Measurements from ENCODE around the gene DCAF17.
A peak's percentile ranks its signal among the peaks of the same experiment; 100 is the strongest.
"Not testable (repeated sequence)": the region's sequence is repeated elsewhere in the genome, so short reads cannot be mapped to it uniquely, and the experiment has no call there.

DCAF17 gene

GRCh38 chr2:171515672-171516298 is 81.8 kb downstream of the DCAF17 start:
- DNase-seq: no peak

GRCh38 chr2:171516793-171517192 is 82.8 kb downstream of the DCAF17 start:
- DNase-seq: no peak

- DNase-seq: no peak
These were observed 86.4 kb downstream of the DCAF17 start for GRCh38 chr2:171520471-171520870.

- no peak for DNase-seq
These were observed 87.5 kb downstream of the DCAF17 start for GRCh38 chr2:171521361-171522051.

GRCh38 chr2:171522052-171522787 is 88.2 kb downstream of the DCAF17 start, which contains the start of gene CYBRD1:
Gene CYBRD1 (plus strand): TSS chr2:171522474. CDS start chr2:171522546, 72 bp downstream.
- DNase-seq: no peak

GRCh38 chr2:171522788-171523087 is 88.7 kb downstream of the DCAF17 start:
- DNase-seq: no peak

- DNase-seq: peak; percentile 4
These were observed 89.3 kb downstream of the DCAF17 start for GRCh38 chr2:171523088-171524017.

GRCh38 chr2:171524018-171524401 is 90.0 kb downstream of the DCAF17 start:
- no peak for DNase-seq

- no peak for DNase-seq
These were observed 95.9 kb downstream of the DCAF17 start for GRCh38 chr2:171529914-171530313.

- DNase-seq: no peak
These were observed 96.4 kb downstream of the DCAF17 start for GRCh38 chr2:171530378-171530777.

- DNase-seq: not testable (repeated sequence)
These were observed 96.8 kb downstream of the DCAF17 start for GRCh38 chr2:171530859-171531258.

GRCh38 chr2:171531291-171531690 is 97.3 kb downstream of the DCAF17 start:
- DNase-seq: no peak

GRCh38 chr2:171531836-171532450 is 97.9 kb downstream of the DCAF17 start:
- DNase-seq: no peak

- no peak for DNase-seq
These were observed 99.3 kb downstream of the DCAF17 start for GRCh38 chr2:171533331-171533730.
